C1 segment of cervical spinal cord (tissue), 14 donors: ENCODE measurements around the gene YBX3.
"Not testable (repeated sequence)": the region's sequence is repeated elsewhere in the genome, so short reads cannot be mapped to it uniquely, and the experiment has no call there.

Experiments used
- DNase-seq, 14 donors: peaks; one replicate each; lab custom pipeline; 2025; lab: John Stamatoyannopoulos, UW

The YBX3 gene

DNA sequence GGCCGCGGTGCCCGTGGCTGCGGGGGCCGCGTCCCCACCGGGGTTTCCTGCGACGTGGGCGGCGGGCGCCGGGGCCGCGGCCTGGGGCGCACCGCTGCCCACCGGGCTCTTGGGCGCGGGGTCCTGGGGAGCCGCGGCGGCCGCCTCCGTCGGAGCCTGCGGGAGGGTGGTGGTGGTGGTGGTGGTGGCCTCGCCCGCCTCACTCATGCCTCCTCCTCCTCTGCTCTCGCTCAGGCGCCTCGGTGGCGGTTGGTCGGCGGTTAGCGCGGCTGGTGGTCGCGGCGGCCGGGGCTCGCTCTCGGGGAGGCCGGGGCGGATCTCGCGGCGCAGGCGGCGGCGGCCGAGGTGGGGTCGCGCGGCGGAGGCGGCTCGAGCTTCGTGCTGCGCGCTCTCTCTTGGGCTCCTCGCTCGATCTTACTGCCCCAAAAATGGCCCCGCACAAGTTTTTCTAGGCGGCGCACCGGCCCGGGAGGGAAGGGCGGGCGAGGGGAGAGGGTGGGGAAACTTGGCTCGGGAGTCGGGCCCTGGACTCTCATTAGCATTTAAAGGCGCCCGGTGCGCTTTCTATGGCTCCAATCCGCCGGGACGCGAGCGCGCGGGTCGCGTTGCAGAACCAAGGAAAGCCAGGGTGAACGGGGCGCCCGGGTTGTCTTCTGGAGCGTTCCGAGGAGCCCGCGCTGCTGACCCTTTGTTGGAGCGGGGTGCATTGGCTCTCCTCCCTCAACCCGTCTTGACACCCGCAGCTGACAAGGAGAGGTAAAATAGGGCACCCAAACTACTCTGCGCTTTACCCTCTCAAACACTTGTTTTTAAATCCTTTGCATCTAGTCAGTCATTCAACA, at the start of gene YBX3:
Gene YBX3 (minus strand): TSS at position 419 of the 842 bp plus-strand sequence. CDS start 212 bp downstream, at position 207.
- DNase-seq: peak in 11 of 14 donors; percentile 16 to 70 (median 44)

DNA sequence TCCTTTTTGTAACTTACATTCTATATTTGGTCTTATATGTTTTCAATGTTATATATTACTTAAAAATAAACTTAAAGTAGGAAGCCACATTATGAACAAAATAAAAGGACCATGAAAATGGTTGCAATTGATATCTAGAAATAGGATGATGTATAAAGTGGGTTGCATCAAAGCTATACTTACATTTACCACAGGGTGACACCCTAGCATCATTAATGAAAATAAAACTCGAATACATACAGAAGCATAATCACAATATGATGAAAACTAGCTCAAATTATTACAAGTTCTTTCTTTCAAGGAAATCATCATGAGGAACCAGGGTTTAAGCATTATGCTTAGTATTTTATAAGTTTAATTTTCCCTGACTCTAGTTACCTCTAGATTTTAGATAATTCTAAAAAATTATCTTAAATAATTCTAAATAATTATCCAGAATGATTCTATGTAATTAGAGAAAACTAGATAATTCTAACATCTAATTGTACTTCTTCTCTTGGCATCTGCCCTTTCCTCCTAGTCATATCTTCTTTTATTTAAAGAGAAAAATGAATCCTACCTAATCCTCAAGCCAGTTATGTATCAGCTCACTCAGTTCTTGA, 48.1 kb upstream of the YBX3 start:
- DNase-seq: no peak

GRCh38 chr12:10759657-10760056, 36.5 kb upstream of the YBX3 start:
- DNase-seq: no peak

GRCh38 chr12:10756194-10756593, 33.1 kb upstream of the YBX3 start:
- no peak for DNase-seq

- no peak for DNase-seq
Observed at GRCh38 chr12:10753059-10753458, 29.9 kb upstream of the YBX3 start.

GRCh38 chr12:10750385-10750727, 27.2 kb upstream of the YBX3 start:
- no peak for DNase-seq

DNA sequence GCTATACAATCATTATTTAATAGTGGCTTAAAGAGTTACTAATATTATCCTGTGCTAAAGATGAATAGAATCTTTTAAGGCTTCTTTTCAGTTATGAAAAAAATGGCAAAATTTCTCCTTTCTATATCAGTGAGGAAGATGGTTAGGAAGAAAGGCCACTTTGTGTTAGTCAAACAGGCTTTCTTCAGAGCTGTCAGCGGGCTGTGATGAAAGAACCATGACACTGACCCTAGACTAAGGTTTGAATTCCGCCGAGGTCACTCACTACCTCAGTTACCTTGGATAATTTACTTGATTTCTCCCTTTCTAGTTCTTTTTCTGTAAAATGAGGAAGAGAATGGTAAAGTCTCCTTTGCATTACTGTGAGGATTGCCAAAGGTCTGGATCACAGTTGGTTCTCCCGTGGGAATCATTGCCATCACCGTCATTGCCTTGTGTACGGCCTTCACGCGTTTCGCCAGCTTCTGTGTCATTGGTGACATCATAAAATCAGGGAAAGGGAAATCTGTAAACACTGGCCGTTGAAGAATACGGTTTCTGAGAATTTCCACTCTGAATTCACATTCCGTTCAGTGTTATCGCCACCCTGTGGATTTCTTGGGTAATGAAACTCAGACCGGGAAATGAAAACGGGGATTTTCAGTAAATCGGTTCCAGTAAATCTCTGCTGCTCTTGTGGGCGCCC, 26.7 kb upstream of the YBX3 start:
- DNase-seq: peak in 13 of 14 donors; percentile 8 to 80 (median 49)

DNA sequence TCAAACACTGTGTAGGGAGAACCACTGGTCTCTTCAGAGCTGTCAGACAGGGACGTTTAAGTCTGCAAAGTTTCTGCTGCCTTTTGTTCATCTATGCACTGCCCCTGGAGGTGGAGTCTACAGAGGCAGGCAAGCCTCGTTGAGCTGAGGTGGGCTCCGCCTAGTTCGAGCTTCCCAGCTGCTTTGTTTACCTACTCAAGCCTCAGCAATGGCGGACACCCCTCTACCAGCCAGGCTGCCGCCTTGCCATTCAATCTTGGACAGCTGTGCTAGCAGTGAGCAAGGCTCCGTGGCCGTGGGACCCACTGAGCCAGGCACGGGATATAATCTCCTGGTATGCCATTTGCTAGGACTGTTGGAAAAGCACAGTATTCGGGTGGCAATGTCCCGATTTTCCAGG, 24.6 kb upstream of the YBX3 start:
- DNase-seq: no peak

GRCh38 chr12:10743420-10743819, 20.3 kb upstream of the YBX3 start:
- not testable (repeated sequence) for DNase-seq

DNA sequence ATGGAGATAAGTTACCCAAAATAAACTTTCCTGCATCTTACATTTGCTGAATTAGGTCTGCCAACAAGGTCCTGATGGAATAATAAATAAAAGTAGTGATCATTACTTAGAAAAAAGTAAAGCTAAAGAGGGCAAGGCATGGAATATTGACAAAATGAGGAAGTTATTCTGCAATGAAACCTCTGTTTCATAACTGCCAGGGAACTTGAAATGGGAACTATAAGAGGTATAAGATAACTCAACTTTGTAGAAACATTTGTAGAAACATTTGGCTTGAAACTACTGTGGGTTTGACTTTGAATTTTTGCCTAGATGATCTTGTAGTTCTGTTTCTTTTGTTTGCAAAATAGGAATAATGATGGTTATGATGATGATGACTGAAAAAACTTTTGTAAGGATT, 18.7 kb upstream of the YBX3 start:
- no peak for DNase-seq

DNA sequence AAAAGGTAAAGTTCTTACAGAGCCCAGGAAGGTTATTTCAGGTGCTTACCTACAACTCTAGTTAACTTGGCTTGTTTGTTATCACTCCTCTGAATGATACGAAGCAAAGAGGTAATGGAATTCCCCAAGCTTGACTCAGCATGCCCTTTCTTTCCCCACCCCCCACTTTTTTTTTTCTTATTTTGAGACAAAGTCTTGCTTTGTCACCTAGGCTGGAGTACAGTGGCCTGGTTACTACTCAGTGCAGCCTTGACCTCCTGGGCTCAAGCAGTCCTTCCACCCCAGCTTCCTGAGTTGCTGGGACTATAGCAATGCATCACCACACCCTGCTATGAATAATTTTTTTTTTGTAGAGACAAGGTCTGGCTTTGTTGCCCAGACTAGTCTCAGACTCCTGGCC, 17.1 kb upstream of the YBX3 start:
- DNase-seq: no peak

- DNase-seq: no peak
Observed at GRCh38 chr12:10739157-10740118, 16.3 kb upstream of the YBX3 start.

DNA sequence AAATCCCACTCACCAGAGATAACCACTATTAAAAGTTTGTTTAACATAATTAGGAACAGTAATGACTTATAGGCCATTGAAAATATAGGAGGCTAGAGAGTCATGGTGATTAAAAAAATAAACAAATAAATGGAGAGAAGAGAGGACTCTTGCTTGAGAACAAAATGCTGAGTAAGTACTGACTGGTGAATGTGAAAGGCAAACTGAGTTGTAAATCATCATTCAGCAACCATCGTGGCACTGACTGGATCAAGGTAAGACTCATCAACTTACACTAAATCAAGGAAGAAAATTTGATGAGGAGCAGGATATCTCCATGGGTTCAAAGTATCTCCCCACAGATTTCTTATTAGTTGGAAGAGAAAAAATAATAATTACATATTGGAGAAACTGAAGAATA, 14.1 kb upstream of the YBX3 start:
- no peak for DNase-seq

GRCh38 chr12:10736463-10736862, 13.3 kb upstream of the YBX3 start:
- no peak for DNase-seq

GRCh38 chr12:10735428-10735827, 12.3 kb upstream of the YBX3 start:
- no peak for DNase-seq

DNA sequence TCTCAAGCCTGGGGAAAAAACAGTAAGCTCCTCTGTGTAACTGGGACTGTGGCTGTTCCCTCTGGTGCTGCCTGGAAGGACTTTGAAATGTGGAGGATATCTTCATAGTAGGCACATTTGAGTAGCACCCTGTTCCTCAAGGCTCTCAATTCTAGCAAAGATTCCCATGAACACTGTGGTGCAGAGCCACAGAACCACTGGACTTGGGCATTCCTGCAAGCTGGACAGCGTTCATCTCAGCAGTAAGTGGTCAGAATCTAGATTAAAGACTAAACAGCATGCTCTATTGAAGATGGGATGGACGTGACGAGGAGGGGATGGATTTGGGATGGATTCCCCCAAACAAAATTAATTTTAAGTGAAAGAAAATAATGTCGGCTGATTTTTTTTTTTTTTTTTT, 9.4 kb upstream of the YBX3 start:
- DNase-seq: no peak

DNA sequence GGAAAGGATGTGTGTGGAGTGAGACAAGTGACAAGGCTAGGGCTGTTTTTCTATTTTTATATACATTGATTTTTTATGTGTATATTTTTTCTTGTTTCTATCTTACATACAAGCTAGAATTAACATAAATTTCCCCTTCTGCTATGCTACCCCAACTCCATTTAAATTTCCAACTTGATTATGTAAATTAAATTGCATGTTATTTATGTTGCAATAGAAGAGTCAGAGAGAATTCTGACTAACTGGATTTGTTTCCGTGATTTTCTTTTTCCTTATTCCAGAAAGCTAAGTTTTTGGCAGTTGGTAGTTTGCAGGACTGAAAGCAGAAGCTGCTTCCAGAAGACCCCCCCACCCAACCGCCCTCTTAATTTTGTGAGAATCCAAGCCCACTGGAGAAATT, 8.9 kb upstream of the YBX3 start:
- no peak for DNase-seq

- DNase-seq: no peak
Observed at GRCh38 chr12:10730559-10730958, 7.4 kb upstream of the YBX3 start.

DNA sequence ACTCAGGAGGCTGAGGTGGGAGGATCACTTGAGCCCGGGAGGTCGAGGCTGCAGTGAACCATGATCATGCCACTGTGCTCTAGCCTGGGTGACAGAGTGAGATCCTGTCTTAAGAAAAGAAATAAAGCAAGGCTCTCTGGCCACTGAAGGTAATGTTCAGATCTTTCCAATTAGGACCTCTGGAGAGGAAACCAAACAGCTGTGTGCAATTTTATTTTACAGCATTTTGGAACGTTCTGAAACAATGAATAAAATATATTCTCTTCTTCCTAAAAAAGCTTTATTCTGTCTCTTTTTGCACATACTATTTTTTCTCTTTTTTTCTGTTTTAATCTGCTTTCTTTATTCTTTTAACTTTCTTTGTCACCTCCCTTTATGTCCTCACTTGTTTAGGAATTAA, 5.0 kb upstream of the YBX3 start:
- DNase-seq: no peak

GRCh38 chr12:10726945-10727344, 3.8 kb upstream of the YBX3 start:
- DNase-seq: no peak

- DNase-seq: no peak
Observed at GRCh38 chr12:10725003-10725402, 1.9 kb upstream of the YBX3 start.

GRCh38 chr12:10722502-10722904, 620 bp downstream of the YBX3 start:
- DNase-seq: peak in 6 of 14 donors; percentile 21 to 60 (median 42)
